HCT116 (cell line): ENCODE data around the gene DLL1. TPM values are rescaled to one million over a fixed set of nuclear protein-coding genes. Genes with fewer than 3 reads are reported as not detected.

ENCODE experiments used
- ATAC-seq: fragments of 200-7000 bp; cut with Tn5 transposase; 2 replicates; pipeline ENCODE4 v1.9.1; 2020; ENCODE audit warnings: mild to moderate bottlenecking, moderate library complexity
- BruUV-seq: library from RNA; stranded (reverse); fragments of 400-500 nt; replicated peaks from 2 replicates; lab custom pipeline; 2021; lab: Mats Ljungman, UMichigan
- CTCF ChIA-PET: fragments of 300-600 bp; sonication (Branson Sonifier 250); formaldehyde crosslinking; loops from one replicate; lab custom pipeline; 2021; ENCODE audit warnings: antibody characterized with exemption; lab: Charles Lee
- POLR2A ChIA-PET: fragments of 300-600, 350-600 bp; sonication (Branson Sonifier 250); formaldehyde crosslinking; loops from one replicate; lab custom pipeline; 2021; ENCODE audit warnings: antibody characterized with exemption; lab: Charles Lee
- RAD21 ChIA-PET, 2 experiments: fragments of 300-600 bp; sonication (Branson Sonifier 250); formaldehyde crosslinking; loops; one replicate each; lab custom pipeline; 2023; ENCODE audit warnings: low total read pairs in 2 of 2; ENCODE audit not compliant: uncharacterized antibody in 2 of 2, unreplicated experiment in 2 of 2, low non-redundant PET in 1 of 2; lab: Charles Lee
- DNase-seq: peaks from one replicate; pipeline ENCODE4 v3.0.0-alpha.2; 2010; ENCODE audit warnings: low read depth, low spot score
- H2AFZ ChIP-seq: fragments of 200-600 bp; shearing (Covaris generic), sonication (generic); 2 replicates; pipeline ENCODE4 v1.6.1; 2017; ENCODE audit warnings: low read depth, mixed run types, mixed read lengths, antibody characterized with exemption, low read length; ENCODE audit not compliant: poor library complexity, severe bottlenecking
- H3K27ac ChIP-seq: 2 replicates; pipeline ENCODE4 v1.5.1; 2012; ENCODE audit warnings: low read depth, low read length
- H3K27me3 ChIP-seq: fragments of 200-600 bp; sonication (generic); 2 replicates; pipeline ENCODE4 v1.6.1; 2016; ENCODE audit warnings: mixed run types, low read length, mixed read lengths; ENCODE audit not compliant: insufficient read depth
- H3K36me3 ChIP-seq, 2 experiments: fragments of 200-500 bp in 1 of 2; fragments of 200-600 bp in 1 of 2; sonication (Bioruptor generic) in 1 of 2; sonication (generic) in 1 of 2; 2 replicates each; pipeline versions ENCODE4 v1.5.1 to v1.6.1; 2014 to 2016; ENCODE audit warnings: low read length in 2 of 2, inconsistent platforms in 1 of 2, mixed read lengths in 1 of 2, mixed run types in 1 of 2; ENCODE audit not compliant: insufficient read depth in 2 of 2, control insufficient read depth in 1 of 2
- H3K4me1 ChIP-seq, 2 experiments: fragments of 200-600 bp in 1 of 2; sonication (generic) in 1 of 2; 2 replicates each; pipeline versions ENCODE4 v1.5.1 to v1.6.1; 2012 to 2017; ENCODE audit warnings: low read length in 2 of 2, inconsistent platforms in 1 of 2, mild to moderate bottlenecking in 1 of 2, mixed read lengths in 1 of 2, mixed run types in 1 of 2, moderate library complexity in 1 of 2; ENCODE audit not compliant: insufficient read depth in 2 of 2, control insufficient read depth in 1 of 2
- H3K4me2 ChIP-seq: fragments of 200-600 bp; sonication (generic); 2 replicates; pipeline ENCODE4 v1.6.1; 2017; ENCODE audit warnings: mixed run types, low read length, mixed read lengths
- H3K4me3 ChIP-seq, 2 experiments: fragments of 200-600 bp in 1 of 2; sonication (generic) in 1 of 2; replicated peaks in 1 of 2; 2 replicates each; pipeline ENCODE4 v1.5.1; 2011 to 2016; ENCODE audit warnings: low read length in 2 of 2, control low read depth in 1 of 2, low read depth in 1 of 2, mild to moderate bottlenecking in 1 of 2, mixed read lengths in 1 of 2, mixed run types in 1 of 2
- H3K79me2 ChIP-seq: fragments of 200-600 bp; sonication (generic); 2 replicates; pipeline ENCODE4 v1.6.1; 2017; ENCODE audit warnings: mild to moderate bottlenecking, mixed run types, low read length, moderate library complexity, mixed read lengths; ENCODE audit not compliant: insufficient read depth
- H3K9ac ChIP-seq: fragments of 200-600 bp; sonication (generic); 2 replicates; pipeline ENCODE4 v1.6.1; 2016; ENCODE audit warnings: low read length, mixed read lengths
- H3K9me2 ChIP-seq: fragments of 200-600 bp; sonication (generic), shearing (Covaris generic); 2 replicates; pipeline ENCODE4 v1.6.1; 2017; ENCODE audit warnings: mixed run types, mild to moderate bottlenecking, moderate library complexity; ENCODE audit not compliant: insufficient read depth
- H3K9me3 ChIP-seq, 2 experiments: fragments of 200-500 bp in 1 of 2; fragments of 200-600 bp in 1 of 2; sonication (Bioruptor generic) in 1 of 2; sonication (generic) in 1 of 2; 2 replicates each; pipeline ENCODE4 v1.6.1; 2014 to 2017; ENCODE audit warnings: low read length in 2 of 2, mixed read lengths in 2 of 2, inconsistent platforms in 1 of 2, low read depth in 1 of 2, mild to moderate bottlenecking in 1 of 2, mixed run types in 1 of 2, moderate library complexity in 1 of 2; ENCODE audit not compliant: control insufficient read depth in 1 of 2, insufficient read depth in 1 of 2
- H4K20me1 ChIP-seq: fragments of 200-600 bp; sonication (generic), shearing (Covaris generic); 2 replicates; pipeline ENCODE4 v1.6.1; 2017; ENCODE audit warnings: mixed run types, mild to moderate bottlenecking, moderate library complexity; ENCODE audit not compliant: insufficient read depth
- CBX3 ChIP-seq: IDR thresholded peaks from 2 replicates; pipeline ENCODE4 v1.6.1; 2012; ENCODE audit warnings: low read depth
- CEBPB ChIP-seq: IDR thresholded peaks from 2 replicates; pipeline ENCODE4 v1.6.1; 2012; ENCODE audit warnings: low read depth
- CTCF ChIP-seq, 3 experiments: fragments of 200-600 bp in 1 of 3; sonication (generic) in 1 of 3; IDR thresholded peaks in 2 of 3; conservative IDR thresholded peaks in 1 of 3; 2 replicates each; pipeline ENCODE4 v1.5.1; 2012 to 2017; ENCODE audit warnings: low read depth in 2 of 3, low read length in 2 of 3, antibody characterized with exemption in 1 of 3, borderline replicate concordance in 1 of 3, control low read depth in 1 of 3, mild to moderate bottlenecking in 1 of 3, mixed read lengths in 1 of 3, mixed run types in 1 of 3, moderate library complexity in 1 of 3; ENCODE audit not compliant: insufficient read depth in 1 of 3
- ELF1 ChIP-seq: IDR thresholded peaks from 2 replicates; pipeline ENCODE4 v1.6.1; 2012; ENCODE audit warnings: low read depth, borderline replicate concordance
- EZH2 ChIP-seq: fragments of 200-600 bp; sonication (generic); IDR thresholded peaks from 2 replicates; pipeline ENCODE4 v1.6.1; 2017; ENCODE audit warnings: antibody characterized with exemption, mixed run types
- JUND ChIP-seq: IDR thresholded peaks from 2 replicates; pipeline ENCODE4 v1.6.1; 2012
- POLR2AphosphoS5 ChIP-seq: IDR thresholded peaks from 2 replicates; pipeline ENCODE4 v1.6.1; 2011; ENCODE audit warnings: mild to moderate bottlenecking, low read depth, low read length, moderate library complexity
- SIN3A ChIP-seq: IDR thresholded peaks from 2 replicates; pipeline ENCODE4 v1.6.1; 2012; ENCODE audit warnings: low read depth
- SP1 ChIP-seq: IDR thresholded peaks from 2 replicates; pipeline ENCODE4 v1.6.1; 2012; ENCODE audit warnings: low read depth
- YY1 ChIP-seq: IDR thresholded peaks from 2 replicates; pipeline ENCODE4 v1.6.1; 2011; ENCODE audit warnings: low read length, low read depth, moderate library complexity, mild to moderate bottlenecking; ENCODE audit not compliant: insufficient replicate concordance; ENCODE audit errors: extremely low read depth
- ZBTB33 ChIP-seq: IDR thresholded peaks from 2 replicates; pipeline ENCODE4 v1.6.1; 2011; ENCODE audit warnings: mild to moderate bottlenecking, low read length, moderate library complexity; ENCODE audit not compliant: insufficient replicate concordance; ENCODE audit errors: extremely low read depth
- ZFX ChIP-seq: fragments of 450-650 bp; IDR thresholded peaks from 2 replicates; pipeline ENCODE4 v1.6.1; 2017
- ZNF274 ChIP-seq: fragments of 200-500 bp; sonication (Bioruptor generic); IDR thresholded peaks from 2 replicates; pipeline ENCODE4 v1.6.1; 2014; ENCODE audit warnings: mild to moderate bottlenecking, low read depth, low read length, inconsistent platforms
- intact Hi-C: fragments of 100-400 bp; cut with micrococcal nuclease; formaldehyde crosslinking; loops from 2 replicates; pipeline ENCODE4 v1.10.0; 2022
- total RNA-seq: library from RNA; stranded (reverse); gene quantifications from one replicate; pipeline ENCODE4 v1.2.1, GENCODE V29; 2021; ENCODE audit not compliant: unreplicated experiment
- TF ChIP-seq, protein P1 (sequence below): IDR thresholded peaks from 2 replicates; pipeline ENCODE4 v1.6.1; 2012
- TF ChIP-seq, protein P2 (sequence below): IDR thresholded peaks from 2 replicates; pipeline ENCODE4 v1.6.1; 2012; ENCODE audit warnings: low read depth

Gene DLL1
- total RNA-seq, 1 experiment from 2014 or later: 5.3 TPM

GRCh38 chr6:170249817-170250216 lies 41.1 kb downstream of the DLL1 start:
- H3K9ac ChIP-seq: no peak overlapping the region
- no peak overlapping the region for H2AFZ ChIP-seq
- RAD21 ChIA-PET: no interaction called here
- H3K79me2 ChIP-seq: no peaks in the 10 kb centered on the region
- CTCF ChIA-PET: no interaction called here
- TF ChIP-seq ZNF274 (no peak), POLR2AphosphoS5 (no peak), SP1 (no peak), ZFX (no peak), SIN3A (no peak), ZBTB33 (no peak), CEBPB (no peak), YY1 (no peak), JUND (no peak), EZH2 (no peak), ELF1 (no peak), CBX3 (no peak), CTCF (IDR thresholded peaks at IDR 0.05 in 2 of 3, conservative IDR thresholded peaks at IDR 0.05 in 1 of 3; ENCODE audit: borderline replicate concordance in 1 of 3, insufficient read depth in 1 of 3, low read depth in 2 of 3, low read length in 2 of 3) (no peak)
- TF ChIP-seq, protein P1, sequence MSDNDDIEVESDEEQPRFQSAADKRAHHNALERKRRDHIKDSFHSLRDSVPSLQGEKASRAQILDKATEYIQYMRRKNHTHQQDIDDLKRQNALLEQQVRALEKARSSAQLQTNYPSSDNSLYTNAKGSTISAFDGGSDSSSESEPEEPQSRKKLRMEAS: no peak
- TF ChIP-seq, protein P2, sequence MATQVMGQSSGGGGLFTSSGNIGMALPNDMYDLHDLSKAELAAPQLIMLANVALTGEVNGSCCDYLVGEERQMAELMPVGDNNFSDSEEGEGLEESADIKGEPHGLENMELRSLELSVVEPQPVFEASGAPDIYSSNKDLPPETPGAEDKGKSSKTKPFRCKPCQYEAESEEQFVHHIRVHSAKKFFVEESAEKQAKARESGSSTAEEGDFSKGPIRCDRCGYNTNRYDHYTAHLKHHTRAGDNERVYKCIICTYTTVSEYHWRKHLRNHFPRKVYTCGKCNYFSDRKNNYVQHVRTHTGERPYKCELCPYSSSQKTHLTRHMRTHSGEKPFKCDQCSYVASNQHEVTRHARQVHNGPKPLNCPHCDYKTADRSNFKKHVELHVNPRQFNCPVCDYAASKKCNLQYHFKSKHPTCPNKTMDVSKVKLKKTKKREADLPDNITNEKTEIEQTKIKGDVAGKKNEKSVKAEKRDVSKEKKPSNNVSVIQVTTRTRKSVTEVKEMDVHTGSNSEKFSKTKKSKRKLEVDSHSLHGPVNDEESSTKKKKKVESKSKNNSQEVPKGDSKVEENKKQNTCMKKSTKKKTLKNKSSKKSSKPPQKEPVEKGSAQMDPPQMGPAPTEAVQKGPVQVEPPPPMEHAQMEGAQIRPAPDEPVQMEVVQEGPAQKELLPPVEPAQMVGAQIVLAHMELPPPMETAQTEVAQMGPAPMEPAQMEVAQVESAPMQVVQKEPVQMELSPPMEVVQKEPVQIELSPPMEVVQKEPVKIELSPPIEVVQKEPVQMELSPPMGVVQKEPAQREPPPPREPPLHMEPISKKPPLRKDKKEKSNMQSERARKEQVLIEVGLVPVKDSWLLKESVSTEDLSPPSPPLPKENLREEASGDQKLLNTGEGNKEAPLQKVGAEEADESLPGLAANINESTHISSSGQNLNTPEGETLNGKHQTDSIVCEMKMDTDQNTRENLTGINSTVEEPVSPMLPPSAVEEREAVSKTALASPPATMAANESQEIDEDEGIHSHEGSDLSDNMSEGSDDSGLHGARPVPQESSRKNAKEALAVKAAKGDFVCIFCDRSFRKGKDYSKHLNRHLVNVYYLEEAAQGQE: no peak
- H3K27ac ChIP-seq: no peak overlapping the region
- no peak overlapping the region for H3K4me2 ChIP-seq
- no peak overlapping the region for H3K4me3 ChIP-seq
- no peak for ATAC-seq
- DNase-seq: no peak
- no peaks in the 10 kb centered on the region for H4K20me1 ChIP-seq
- intact Hi-C loops: no loop called here
- no TSS peak for BruUV-seq
- H3K27me3 ChIP-seq: no peaks in the 10 kb centered on the region
- no peaks in the 10 kb centered on the region for H3K4me1 ChIP-seq
- POLR2A ChIA-PET: no interaction called here
- H3K36me3 ChIP-seq: no peaks in the 10 kb centered on the region
- H3K9me3 ChIP-seq: no peaks in the 10 kb centered on the region
- no peaks in the 10 kb centered on the region for H3K9me2 ChIP-seq
